GM20000 (cell line): ENCODE results near the gene GSTO1.
A peak's percentile ranks its signal among the peaks of the same experiment; 100 is the strongest.

ENCODE experiments used
- DNase-seq: peaks from one replicate; pipeline ENCODE4 v3.0.0; 2012; ENCODE audit warnings: low spot score
- CTCF ChIP-seq: IDR thresholded peaks from 2 replicates; pipeline ENCODE4 v1.5.1; 2012; ENCODE audit warnings: mild to moderate bottlenecking, control low read depth; ENCODE audit errors: extremely low read depth, missing control alignments

GSTO1 gene

GRCh38 chr10:104230490-104230889 lies 24.2 kb upstream of the GSTO1 start:
- DNase-seq = no peak
- no peak for TF ChIP-seq CTCF

GRCh38 chr10:104231784-104232612 lies 22.7 kb upstream of the GSTO1 start, which contains the start of gene CFAP43:
Gene CFAP43, minus strand, starts transcription at chr10:104232364. Its CDS starts 118 bp downstream, at chr10:104232246.
- TF ChIP-seq CTCF = no peak
- DNase-seq = peak; percentile 99

- TF ChIP-seq CTCF = no peak
- no peak for DNase-seq
These were observed 22.0 kb upstream of the GSTO1 start for GRCh38 chr10:104232613-104233102.

- no peak for DNase-seq
- no peak for TF ChIP-seq CTCF
These were observed 20.9 kb upstream of the GSTO1 start for GRCh38 chr10:104233817-104234216.

GRCh38 chr10:104234934-104235333 lies 19.8 kb upstream of the GSTO1 start:
- DNase-seq = no peak
- TF ChIP-seq CTCF = no peak

- DNase-seq = no peak
- TF ChIP-seq CTCF = no peak
These were observed 18.9 kb upstream of the GSTO1 start for GRCh38 chr10:104235801-104236200.

- no peak for DNase-seq
- no peak for TF ChIP-seq CTCF
These were observed 14.6 kb upstream of the GSTO1 start for GRCh38 chr10:104240078-104240477.
